Measurements from ENCODE around the gene MNT. TPM values are rescaled to one million over a fixed set of nuclear protein-coding genes. Genes with fewer than 3 reads are reported as not detected.

Gene MNT
- polyA plus RNA-seq, 3 donors = 0.28 to 42.4 (median 1.3) TPM

DNA sequence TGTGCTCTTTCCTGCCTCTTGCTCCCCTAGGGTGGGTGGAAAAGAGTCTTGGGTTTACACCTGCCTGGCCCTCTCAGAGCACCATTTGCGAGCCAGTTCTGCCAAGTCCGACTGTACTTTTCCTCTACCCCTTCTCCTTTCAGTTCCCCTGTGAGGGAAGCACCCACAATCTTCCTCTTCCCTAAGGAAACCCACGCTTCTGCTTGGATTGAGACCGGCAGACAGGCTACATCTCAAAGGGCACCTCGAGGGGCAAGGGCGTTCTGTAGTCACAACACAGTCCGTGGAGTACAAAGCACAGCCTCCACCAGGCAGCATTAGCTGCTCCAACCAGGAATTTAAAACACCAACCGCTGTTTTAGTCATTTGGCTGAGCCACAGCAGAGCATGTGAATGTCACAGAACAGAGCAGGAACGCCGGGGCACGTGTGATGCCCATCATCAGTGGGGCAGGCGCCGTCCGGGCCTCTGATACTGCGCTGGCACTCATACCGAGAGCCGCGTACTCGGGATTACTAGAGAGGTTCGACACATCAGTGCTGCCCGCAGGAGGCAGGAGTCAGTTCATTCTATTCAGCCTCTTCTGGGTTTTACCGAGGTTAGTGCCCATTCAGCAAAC lies 13.7 kb upstream of the MNT start:
- Histone ChIP-seq H3K36me3 (replicated peaks in 1 of 2; ENCODE audit: control insufficient read depth in 1 of 2, insufficient read depth in 2 of 2, low read length in 2 of 2) (peaks cover 18 to 43% of the 10 kb centered on the region in 2 donors), H2AFZ (ENCODE audit: insufficient read depth, low read depth, low read length, poor library complexity, severe bottlenecking) (no peak overlapping the region), H3K4me3 (replicated peaks in 1 of 3; ENCODE audit: low read depth in 2 of 3, low read length in 3 of 3) (no peak overlapping the region), H3K4me1 (ENCODE audit: control insufficient read depth in 1 of 2, insufficient read depth in 2 of 2, low read length in 2 of 2) (peaks cover 0 to 12% of the 10 kb centered on the region in 2 donors), H3K27ac (ENCODE audit: low read depth in 1 of 2, low read length in 2 of 2) (no peak overlapping the region), H3K27me3 (ENCODE audit: control insufficient read depth in 2 of 2, insufficient read depth in 2 of 2, low read length in 2 of 2) (no peaks in the 10 kb centered on the region), H3K4me2 (replicated peaks; ENCODE audit: extremely low read depth, low read length, poor library complexity, severe bottlenecking) (no peak overlapping the region), H3K9me3 (replicated peaks in 1 of 2; ENCODE audit: control insufficient read depth in 1 of 2, insufficient read depth in 1 of 2, low read length in 2 of 2) (no peaks in the 10 kb centered on the region), H3K9ac (ENCODE audit: insufficient read depth, low read length, poor library complexity, severe bottlenecking) (no peak overlapping the region), H4K20me1 (ENCODE audit: insufficient read depth, low read length) (no peaks in the 10 kb centered on the region), H3K79me2 (ENCODE audit: insufficient read depth, low read length) (no peaks in the 10 kb centered on the region)
- peaks cover 32 to 46% of the 10 kb centered on the region in 2 donors for H3K36me3 Mint-ChIP-seq
- 93% methylated on average over 22 of the region's 22 CpGs for WGBS (ENCODE audit: insufficient coverage)
- intact Hi-C loops (cut with micrococcal nuclease) = no loop called here
- H3K9me3 Mint-ChIP-seq = no peaks in the 10 kb centered on the region
- peaks cover 0 to 3% (median 2%) of the 10 kb centered on the region in 3 donors for H3K27me3 Mint-ChIP-seq (ENCODE audit: low read depth in 3 of 3)
- no peak for DNase-seq
- TF ChIP-seq, protein P1, sequence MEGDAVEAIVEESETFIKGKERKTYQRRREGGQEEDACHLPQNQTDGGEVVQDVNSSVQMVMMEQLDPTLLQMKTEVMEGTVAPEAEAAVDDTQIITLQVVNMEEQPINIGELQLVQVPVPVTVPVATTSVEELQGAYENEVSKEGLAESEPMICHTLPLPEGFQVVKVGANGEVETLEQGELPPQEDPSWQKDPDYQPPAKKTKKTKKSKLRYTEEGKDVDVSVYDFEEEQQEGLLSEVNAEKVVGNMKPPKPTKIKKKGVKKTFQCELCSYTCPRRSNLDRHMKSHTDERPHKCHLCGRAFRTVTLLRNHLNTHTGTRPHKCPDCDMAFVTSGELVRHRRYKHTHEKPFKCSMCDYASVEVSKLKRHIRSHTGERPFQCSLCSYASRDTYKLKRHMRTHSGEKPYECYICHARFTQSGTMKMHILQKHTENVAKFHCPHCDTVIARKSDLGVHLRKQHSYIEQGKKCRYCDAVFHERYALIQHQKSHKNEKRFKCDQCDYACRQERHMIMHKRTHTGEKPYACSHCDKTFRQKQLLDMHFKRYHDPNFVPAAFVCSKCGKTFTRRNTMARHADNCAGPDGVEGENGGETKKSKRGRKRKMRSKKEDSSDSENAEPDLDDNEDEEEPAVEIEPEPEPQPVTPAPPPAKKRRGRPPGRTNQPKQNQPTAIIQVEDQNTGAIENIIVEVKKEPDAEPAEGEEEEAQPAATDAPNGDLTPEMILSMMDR (IDR thresholded peaks at IDR 0.05) = no peak
- H3K27ac Mint-ChIP-seq = peak overlapping the region in 2 of 7 donors; percentile 23 to 68
- H3K4me3 Mint-ChIP-seq = no peak overlapping the region
- peaks cover 12% of the 10 kb centered on the region for H3K4me1 Mint-ChIP-seq

DNA sequence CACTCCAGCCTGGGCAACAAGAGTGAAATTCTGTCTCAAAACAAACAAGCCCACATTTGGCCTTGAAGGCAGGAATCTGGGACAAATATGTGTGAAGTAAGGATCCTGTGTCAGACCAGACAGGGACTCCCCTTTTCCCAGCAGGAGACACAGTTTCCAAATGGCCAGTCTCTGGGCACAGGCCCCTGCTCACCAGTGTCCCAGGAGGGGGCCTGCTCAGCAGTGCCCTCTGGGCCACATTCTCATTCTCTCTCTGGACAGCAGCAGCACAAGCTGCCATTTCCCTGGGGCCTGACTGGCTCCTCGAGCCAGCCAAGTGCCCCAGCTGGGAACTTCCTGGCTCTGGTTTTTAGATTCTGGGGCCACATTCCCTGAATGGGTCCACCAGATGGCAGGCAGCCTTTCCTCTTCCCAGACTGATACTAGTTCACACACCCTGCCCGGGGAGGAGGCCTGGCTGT lies 11.7 kb upstream of the MNT start:
- Histone ChIP-seq H3K27me3 (ENCODE audit: control insufficient read depth in 2 of 2, insufficient read depth in 2 of 2, low read length in 2 of 2) (no peaks in the 10 kb centered on the region), H3K79me2 (ENCODE audit: insufficient read depth, low read length) (no peaks in the 10 kb centered on the region), H3K9ac (ENCODE audit: insufficient read depth, low read length, poor library complexity, severe bottlenecking) (no peak overlapping the region), H3K27ac (ENCODE audit: low read depth in 1 of 2, low read length in 2 of 2) (no peak overlapping the region), H3K4me3 (replicated peaks in 1 of 3; ENCODE audit: low read depth in 2 of 3, low read length in 3 of 3) (no peak overlapping the region), H3K4me1 (ENCODE audit: control insufficient read depth in 1 of 2, insufficient read depth in 2 of 2, low read length in 2 of 2) (peaks cover 0 to 12% of the 10 kb centered on the region in 2 donors), H3K36me3 (replicated peaks in 1 of 2; ENCODE audit: control insufficient read depth in 1 of 2, insufficient read depth in 2 of 2, low read length in 2 of 2) (peaks cover 5 to 24% of the 10 kb centered on the region in 2 donors), H4K20me1 (ENCODE audit: insufficient read depth, low read length) (no peaks in the 10 kb centered on the region), H2AFZ (ENCODE audit: insufficient read depth, low read depth, low read length, poor library complexity, severe bottlenecking) (no peak overlapping the region), H3K4me2 (replicated peaks; ENCODE audit: extremely low read depth, low read length, poor library complexity, severe bottlenecking) (no peak overlapping the region), H3K9me3 (replicated peaks in 1 of 2; ENCODE audit: control insufficient read depth in 1 of 2, insufficient read depth in 1 of 2, low read length in 2 of 2) (no peaks in the 10 kb centered on the region)
- Mint-ChIP-seq H3K9me3 (no peaks in the 10 kb centered on the region), H3K36me3 (peaks cover 21 to 27% of the 10 kb centered on the region in 2 donors), H3K27ac (peak overlapping the region in 3 of 7 donors; percentile 21 to 40 (median 30)), H3K27me3 (ENCODE audit: low read depth in 3 of 3) (peaks cover 0 to 2% (median 1%) of the 10 kb centered on the region in 3 donors), H3K4me3 (no peak overlapping the region), H3K4me1 (peaks cover 12% of the 10 kb centered on the region)
- no peak for DNase-seq
- TF ChIP-seq, protein P1 (IDR thresholded peaks at IDR 0.05) = no peak
- intact Hi-C loops (cut with micrococcal nuclease) = no loop called here
- WGBS (ENCODE audit: insufficient coverage) = 90% methylated on average over 1 of the region's 2 CpGs

Data from CD14-positive monocyte (primary cell).